Activated B cell treated with CpG ODN at 0.5 μM for 24 hours (primary cell): ENCODE data around the gene TSR3. TPM values are rescaled to one million over a fixed set of nuclear protein-coding genes. Genes with fewer than 3 reads are reported as not detected.

Experiments
- ATAC-seq: fragments of 200-7000 bp; cut with Tn5 transposase; one replicate; pipeline ENCODE4 v1.10.0; 2021; ENCODE audit warnings: low read depth, mild to moderate bottlenecking, moderate library complexity
- CTCF ChIA-PET: fragments of 350-600 bp; sonication (Branson Sonifier 250); formaldehyde crosslinking; loops from one replicate; lab custom pipeline; 2021; ENCODE audit warnings: antibody characterized with exemption; lab: Charles Lee
- POLR2A ChIA-PET: fragments of 350-600 bp; sonication (Branson Sonifier 250); formaldehyde crosslinking; loops from one replicate; lab custom pipeline; 2021; ENCODE audit warnings: antibody characterized with exemption; lab: Charles Lee
- DNase-seq: peaks from one replicate; pipeline ENCODE4 v3.0.0; 2022
- H3K27ac Mint-ChIP-seq: one replicate; pipeline ENCODE4 v1.8.0; 2020; ENCODE audit warnings: mixed read lengths
- H3K27me3 Mint-ChIP-seq: one replicate; pipeline ENCODE4 v1.8.0; 2021; ENCODE audit warnings: mixed read lengths
- H3K36me3 Mint-ChIP-seq: one replicate; pipeline ENCODE4 v1.8.0; 2021; ENCODE audit warnings: low read depth, mixed read lengths
- H3K4me1 Mint-ChIP-seq: one replicate; pipeline ENCODE4 v1.8.0; 2021; ENCODE audit warnings: mixed read lengths
- H3K4me3 Mint-ChIP-seq: one replicate; pipeline ENCODE4 v1.8.0; 2020; ENCODE audit warnings: mild to moderate bottlenecking, mixed read lengths
- H3K9me3 Mint-ChIP-seq: one replicate; pipeline ENCODE4 v1.8.0; 2020; ENCODE audit warnings: mixed read lengths
- CTCF ChIP-seq: fragments of 200-600 bp; IDR thresholded peaks from one replicate; pipeline ENCODE4 v1.8.0; 2022; ENCODE audit warnings: antibody characterized with exemption, mild to moderate bottlenecking
- intact Hi-C: fragments of 100-400 bp; cut with micrococcal nuclease; formaldehyde crosslinking; loops from one replicate; pipeline ENCODE4 v1.15.1; 2024
- total RNA-seq: library from RNA; stranded (reverse); gene quantifications from 2 replicates; pipeline ENCODE4 v1.2.3, GENCODE V29; 2022

Gene TSR3
- total RNA-seq, 1 donor from 2014 or later: 45.3 TPM

GRCh38 chr16:1397779-1398178 is 46.1 kb upstream of the TSR3 start:
- H3K27ac Mint-ChIP-seq: no peak overlapping the region
- no peaks in the 10 kb centered on the region for H3K4me1 Mint-ChIP-seq
- TF ChIP-seq CTCF: no peak
- ChIA-PET POLR2A (no interaction called here), CTCF (no interaction called here)
- no peaks in the 10 kb centered on the region for H3K27me3 Mint-ChIP-seq
- intact Hi-C loops: no loop called here
- no peak for ATAC-seq
- DNase-seq: no peak
- peaks cover 59% of the 10 kb centered on the region for H3K36me3 Mint-ChIP-seq
- H3K9me3 Mint-ChIP-seq: no peaks in the 10 kb centered on the region
- H3K4me3 Mint-ChIP-seq: no peak overlapping the region

GRCh38 chr16:1395444-1396031 is 43.9 kb upstream of the TSR3 start:
- CTCF ChIA-PET: no interaction called here
- POLR2A ChIA-PET: no interaction called here
- H3K27ac Mint-ChIP-seq: no peak overlapping the region
- intact Hi-C loops: no loop called here
- no peaks in the 10 kb centered on the region for H3K4me1 Mint-ChIP-seq
- H3K36me3 Mint-ChIP-seq: peaks cover 58% of the 10 kb centered on the region
- no peak overlapping the region for H3K4me3 Mint-ChIP-seq
- H3K9me3 Mint-ChIP-seq: no peaks in the 10 kb centered on the region
- no peak for ATAC-seq
- no peak for TF ChIP-seq CTCF
- H3K27me3 Mint-ChIP-seq: no peaks in the 10 kb centered on the region
- DNase-seq: no peak

GRCh38 chr16:1394367-1394951 is 42.8 kb upstream of the TSR3 start:
- DNase-seq (no peak), ATAC-seq (no peak)
- Mint-ChIP-seq H3K27ac (no peak overlapping the region), H3K36me3 (peaks cover 60% of the 10 kb centered on the region), H3K9me3 (no peaks in the 10 kb centered on the region), H3K4me1 (no peaks in the 10 kb centered on the region), H3K4me3 (no peak overlapping the region), H3K27me3 (no peaks in the 10 kb centered on the region)
- ChIA-PET CTCF (no interaction called here), POLR2A (no interaction called here)
- TF ChIP-seq CTCF: no peak
- intact Hi-C loops: no loop called here

- no peak overlapping the region for H3K4me3 Mint-ChIP-seq
- no peak for TF ChIP-seq CTCF
- no peak overlapping the region for H3K27ac Mint-ChIP-seq
- CTCF ChIA-PET: no interaction called here
- H3K36me3 Mint-ChIP-seq: peaks cover 58% of the 10 kb centered on the region
- ATAC-seq (no peak), DNase-seq (no peak)
- POLR2A ChIA-PET: no interaction called here
- no peaks in the 10 kb centered on the region for H3K4me1 Mint-ChIP-seq
- intact Hi-C loops: no loop called here
- no peaks in the 10 kb centered on the region for H3K9me3 Mint-ChIP-seq
- H3K27me3 Mint-ChIP-seq: no peaks in the 10 kb centered on the region
These were observed 42.0 kb upstream of the TSR3 start for GRCh38 chr16:1393613-1394176.

GRCh38 chr16:1392826-1393225 is 41.1 kb upstream of the TSR3 start:
- Mint-ChIP-seq H3K9me3 (no peaks in the 10 kb centered on the region), H3K36me3 (peaks cover 56% of the 10 kb centered on the region), H3K27me3 (no peaks in the 10 kb centered on the region), H3K27ac (no peak overlapping the region), H3K4me3 (no peak overlapping the region), H3K4me1 (no peaks in the 10 kb centered on the region)
- ATAC-seq (no peak), DNase-seq (no peak)
- ChIA-PET CTCF (no interaction called here), POLR2A (no interaction called here)
- intact Hi-C loops: no loop called here
- TF ChIP-seq CTCF: no peak
